ENCODE measurements around the gene ZBTB48. TPM values are rescaled to one million over a fixed set of nuclear protein-coding genes. Genes with fewer than 3 reads are reported as not detected.

Gene ZBTB48
- polyA plus RNA-seq, 3 donors = 13.2 to 94.2 (median 23.0) TPM

GRCh38 chr1:6591644-6592043, 11.8 kb downstream of the ZBTB48 start:
- Histone ChIP-seq H3K27ac (ENCODE audit: low read depth in 1 of 2, low read length in 2 of 2) (peak overlapping the region in 1 of 2 donors; percentile 44), H4K20me1 (ENCODE audit: insufficient read depth, low read length) (peaks cover 100% of the 10 kb centered on the region)

GRCh38 chr1:6592441-6592840, 12.6 kb downstream of the ZBTB48 start:
- Histone ChIP-seq H3K36me3 (replicated peaks in 1 of 2; ENCODE audit: control insufficient read depth in 1 of 2, insufficient read depth in 2 of 2, low read length in 2 of 2) (peaks cover 86 to 93% of the 10 kb centered on the region in 2 donors), H3K9ac (ENCODE audit: insufficient read depth, low read length, poor library complexity, severe bottlenecking) (no peak overlapping the region), H3K4me1 (ENCODE audit: control insufficient read depth in 1 of 2, insufficient read depth in 2 of 2, low read length in 2 of 2) (peaks cover 21 to 36% of the 10 kb centered on the region in 2 donors), H3K4me3 (replicated peaks in 1 of 3; ENCODE audit: low read depth in 2 of 3, low read length in 3 of 3) (no peak overlapping the region), H3K27ac (ENCODE audit: low read depth in 1 of 2, low read length in 2 of 2) (no peak overlapping the region), H3K27me3 (ENCODE audit: control insufficient read depth in 2 of 2, insufficient read depth in 2 of 2, low read length in 2 of 2) (no peaks in the 10 kb centered on the region), H3K4me2 (replicated peaks; ENCODE audit: extremely low read depth, low read length, poor library complexity, severe bottlenecking) (no peak overlapping the region), H4K20me1 (ENCODE audit: insufficient read depth, low read length) (peaks cover 100% of the 10 kb centered on the region), H3K79me2 (ENCODE audit: insufficient read depth, low read length) (peaks cover 26% of the 10 kb centered on the region), H3K9me3 (replicated peaks in 1 of 2; ENCODE audit: control insufficient read depth in 1 of 2, insufficient read depth in 1 of 2, low read length in 2 of 2) (no peaks in the 10 kb centered on the region), H2AFZ (ENCODE audit: insufficient read depth, low read depth, low read length, poor library complexity, severe bottlenecking) (no peak overlapping the region)
- 20% methylated on average over 3 of the region's 5 CpGs for WGBS (ENCODE audit: insufficient coverage)
- Mint-ChIP-seq H3K4me3 (no peak overlapping the region), H3K4me1 (peaks cover 35% of the 10 kb centered on the region), H3K9me3 (no peaks in the 10 kb centered on the region), H3K27ac (peak overlapping the region in 1 of 7 donors; percentile 23), H3K36me3 (peaks cover 70 to 90% of the 10 kb centered on the region in 2 donors), H3K27me3 (ENCODE audit: low read depth in 3 of 3) (no peaks in the 10 kb centered on the region)
- no peak for TF ChIP-seq CTCF (IDR thresholded peaks at IDR 0.05)
- intact Hi-C loops (cut with micrococcal nuclease) = no loop called here
- peak in 1 of 3 donors; percentile 12 for DNase-seq

More at GRCh38 chr1:6591644-6592043, 11.8 kb downstream of the ZBTB48 start:
- Histone ChIP-seq H3K4me1 (ENCODE audit: control insufficient read depth in 1 of 2, insufficient read depth in 2 of 2, low read length in 2 of 2) (peaks cover 21 to 28% of the 10 kb centered on the region in 2 donors), H3K9me3 (replicated peaks in 1 of 2; ENCODE audit: control insufficient read depth in 1 of 2, insufficient read depth in 1 of 2, low read length in 2 of 2) (no peaks in the 10 kb centered on the region), H3K27me3 (ENCODE audit: control insufficient read depth in 2 of 2, insufficient read depth in 2 of 2, low read length in 2 of 2) (no peaks in the 10 kb centered on the region), H3K4me3 (replicated peaks in 1 of 3; ENCODE audit: low read depth in 2 of 3, low read length in 3 of 3) (no peak overlapping the region), H2AFZ (ENCODE audit: insufficient read depth, low read depth, low read length, poor library complexity, severe bottlenecking) (no peak overlapping the region), H3K9ac (ENCODE audit: insufficient read depth, low read length, poor library complexity, severe bottlenecking) (no peak overlapping the region), H3K79me2 (ENCODE audit: insufficient read depth, low read length) (peaks cover 18% of the 10 kb centered on the region), H3K4me2 (replicated peaks; ENCODE audit: extremely low read depth, low read length, poor library complexity, severe bottlenecking) (peak overlapping the region; percentile 3), H3K36me3 (replicated peaks in 1 of 2; ENCODE audit: control insufficient read depth in 1 of 2, insufficient read depth in 2 of 2, low read length in 2 of 2) (peaks cover 86 to 93% of the 10 kb centered on the region in 2 donors)
- peaks cover 33% of the 10 kb centered on the region for H3K4me1 Mint-ChIP-seq
- peak overlapping the region in 5 of 7 donors; percentile 26 to 87 (median 77) for H3K27ac Mint-ChIP-seq
- no peaks in the 10 kb centered on the region for H3K9me3 Mint-ChIP-seq
- H3K27me3 Mint-ChIP-seq (ENCODE audit: low read depth in 3 of 3) = no peaks in the 10 kb centered on the region
- no peak for DNase-seq
- no peak for TF ChIP-seq CTCF (IDR thresholded peaks at IDR 0.05)
- intact Hi-C loops (cut with micrococcal nuclease) = no loop called here
- H3K36me3 Mint-ChIP-seq = peaks cover 70 to 89% of the 10 kb centered on the region in 2 donors
- WGBS (ENCODE audit: insufficient coverage) = 81% methylated on average over 6 of the region's 6 CpGs
- H3K4me3 Mint-ChIP-seq = no peak overlapping the region

All from CD14-positive monocyte (primary cell).